Suprapubic skin (tissue), 4 donors: ENCODE data around the gene FN3K. TPM values are rescaled to one million over a fixed set of nuclear protein-coding genes. Genes with fewer than 3 reads are reported as not detected.

Experiments used
- DNase-seq, 2 donors: peaks; one replicate each; pipeline ENCODE4 v3.0.0-alpha.2; 2019; ENCODE audit warnings: low spot score in 2 of 2
- H3K27ac ChIP-seq: fragments of 200-600 bp; sonication (generic); one replicate; pipeline ENCODE4 v1.5.1; 2019
- H3K27me3 ChIP-seq: fragments of 200-600 bp; sonication (generic); one replicate; pipeline ENCODE4 v1.5.1; 2019
- H3K36me3 ChIP-seq: fragments of 200-600 bp; sonication (generic); one replicate; pipeline ENCODE4 v1.5.1; 2019
- H3K4me1 ChIP-seq: fragments of 200-600 bp; sonication (generic); one replicate; pipeline ENCODE4 v1.5.1; 2019
- H3K4me3 ChIP-seq: fragments of 200-600 bp; sonication (generic); one replicate; pipeline ENCODE4 v1.5.1; 2019; ENCODE audit warnings: mild to moderate bottlenecking
- H3K9me3 ChIP-seq: fragments of 200-600 bp; sonication (generic); one replicate; pipeline ENCODE4 v1.5.1; 2019
- CTCF ChIP-seq, 2 donors: fragments of 200-600 bp in 1 of 2; fragments of 450-650 bp in 1 of 2; sonication (generic) in 1 of 2; IDR thresholded peaks; one replicate each; pipeline ENCODE4 v1.5.1; 2016 to 2019; ENCODE audit warnings: antibody characterized with exemption in 2 of 2, mild to moderate bottlenecking in 1 of 2, moderate library complexity in 1 of 2
- EP300 ChIP-seq: sonication (generic); formaldehyde crosslinking; IDR thresholded peaks from one replicate; pipeline ENCODE4 v1.6.1; 2017; ENCODE audit warnings: antibody characterized with exemption
- POLR2A ChIP-seq, 2 donors: fragments of 450-650 bp; IDR thresholded peaks; one replicate each; pipeline ENCODE4 v1.6.1; 2017; ENCODE audit warnings: antibody characterized with exemption in 2 of 2, mild to moderate bottlenecking in 2 of 2, moderate library complexity in 2 of 2
- POLR2AphosphoS5 ChIP-seq, 3 donors: sonication (generic); formaldehyde crosslinking; IDR thresholded peaks; one replicate each; pipeline ENCODE4 v1.6.1; 2017; ENCODE audit warnings: antibody characterized with exemption in 3 of 3
- WGBS: methylation state at CpG from one replicate; pipeline ENCODE4 v1.1.5; 2018; 5-methylcytosine and 5-hydroxymethylcytosine counted together
- total RNA-seq, 4 donors: library from RNA; depleted of rRNA; stranded (reverse); fragments of >200 nt; gene quantifications; one replicate each; pipeline ENCODE4 v1.1.0, GENCODE V29; 2016

FN3K gene
- total RNA-seq, 4 donors from 2014 or later, result 2.0 to 19.2 (median 4.2) TPM

GRCh38 chr17:82752371-82753200 is 17.2 kb downstream of the FN3K start:
- Histone ChIP-seq H3K9me3 (no peaks in the 10 kb centered on the region), H3K4me1 (peaks cover 39% of the 10 kb centered on the region), H3K4me3 (peak overlapping the region; percentile 78), H3K36me3 (no peaks in the 10 kb centered on the region), H3K27me3 (no peaks in the 10 kb centered on the region), H3K27ac (peak overlapping the region; percentile 87)
- DNase-seq, result peak in 1 of 2 donors; percentile 76
- 2% methylated on average over 30 of the region's 72 CpGs for WGBS
- TF ChIP-seq POLR2AphosphoS5 (IDR thresholded peaks at IDR 0.05), result no peak
- TF ChIP-seq EP300, result no peak
- TF ChIP-seq POLR2A (IDR thresholded peaks at IDR 0.05), result no peak
- TF ChIP-seq CTCF (IDR thresholded peaks at IDR 0.05), result no peak

GRCh38 chr17:82753201-82753464 is 17.7 kb downstream of the FN3K start:
- DNase-seq, result no peak
- WGBS, result 48% methylated on average over 8 of the region's 8 CpGs
- Histone ChIP-seq H3K27ac (no peak overlapping the region), H3K4me1 (peaks cover 39% of the 10 kb centered on the region), H3K4me3 (peak overlapping the region; percentile 78), H3K36me3 (no peaks in the 10 kb centered on the region), H3K27me3 (no peaks in the 10 kb centered on the region), H3K9me3 (no peaks in the 10 kb centered on the region)
- TF ChIP-seq CTCF (IDR thresholded peaks at IDR 0.05) (no peak), EP300 (no peak), POLR2AphosphoS5 (IDR thresholded peaks at IDR 0.05) (no peak), POLR2A (IDR thresholded peaks at IDR 0.05) (no peak)

- H3K4me1 ChIP-seq, result peaks cover 39% of the 10 kb centered on the region
- no peaks in the 10 kb centered on the region for H3K9me3 ChIP-seq
- H3K27ac ChIP-seq, result peak overlapping the region; percentile 9
- H3K36me3 ChIP-seq, result no peaks in the 10 kb centered on the region
- no peak for TF ChIP-seq EP300
- no peak for TF ChIP-seq CTCF (IDR thresholded peaks at IDR 0.05)
- TF ChIP-seq POLR2A (IDR thresholded peaks at IDR 0.05), result no peak
- TF ChIP-seq POLR2AphosphoS5 (IDR thresholded peaks at IDR 0.05), result no peak
- H3K27me3 ChIP-seq, result no peaks in the 10 kb centered on the region
- H3K4me3 ChIP-seq, result peak overlapping the region; percentile 22
- no peak for DNase-seq
- WGBS, result 46% methylated on average over 19 of the region's 19 CpGs
Measured at GRCh38 chr17:82754297-82755208, 19.1 kb downstream of the FN3K start.

- no peak overlapping the region for H3K27ac ChIP-seq
- peaks cover 37% of the 10 kb centered on the region for H3K4me1 ChIP-seq
- TF ChIP-seq CTCF (IDR thresholded peaks at IDR 0.05) (no peak), POLR2AphosphoS5 (IDR thresholded peaks at IDR 0.05) (no peak), POLR2A (IDR thresholded peaks at IDR 0.05) (no peak), EP300 (no peak)
- no peak overlapping the region for H3K4me3 ChIP-seq
- no peaks in the 10 kb centered on the region for H3K27me3 ChIP-seq
- no peaks in the 10 kb centered on the region for H3K36me3 ChIP-seq
- H3K9me3 ChIP-seq, result no peaks in the 10 kb centered on the region
- DNase-seq, result no peak
- WGBS, result 63% methylated on average over 7 of the region's 7 CpGs
Measured at GRCh38 chr17:82756166-82756565, 20.8 kb downstream of the FN3K start.

- Histone ChIP-seq H3K4me1 (peaks cover 3% of the 10 kb centered on the region), H3K4me3 (no peak overlapping the region), H3K36me3 (peaks cover 35% of the 10 kb centered on the region), H3K9me3 (no peaks in the 10 kb centered on the region), H3K27me3 (no peaks in the 10 kb centered on the region), H3K27ac (no peak overlapping the region)
- TF ChIP-seq EP300 (no peak), POLR2AphosphoS5 (IDR thresholded peaks at IDR 0.05) (no peak), POLR2A (IDR thresholded peaks at IDR 0.05) (no peak), CTCF (IDR thresholded peaks at IDR 0.05) (no peak)
- DNase-seq, result no peak
- 71% methylated on average over 13 of the region's 13 CpGs for WGBS
Measured at GRCh38 chr17:82765371-82765770, 30.0 kb downstream of the FN3K start.
